Esophagus muscularis mucosa (tissue), 4 donors: ENCODE measurements around the gene RBX1.

Source experiments
- EP300 ChIP-seq: sonication (generic); formaldehyde crosslinking; IDR thresholded peaks from one replicate; pipeline ENCODE4 v1.6.1; 2017; ENCODE audit warnings: antibody characterized with exemption
- POLR2AphosphoS5 ChIP-seq, 2 donors: sonication (generic); formaldehyde crosslinking; IDR thresholded peaks; one replicate each; pipeline ENCODE4 v1.6.1; 2017; ENCODE audit warnings: antibody characterized with exemption in 2 of 2
- TF ChIP-seq, protein P1 (sequence below), 3 experiments: fragments of 200-600 bp in 2 of 3; fragments of 450-650 bp in 1 of 3; sonication (generic) in 2 of 3; IDR thresholded peaks; one replicate each; pipeline ENCODE4 v1.5.1; 2017 to 2019; ENCODE audit warnings: antibody characterized with exemption in 3 of 3, mild to moderate bottlenecking in 2 of 3, moderate library complexity in 1 of 3

DNA sequence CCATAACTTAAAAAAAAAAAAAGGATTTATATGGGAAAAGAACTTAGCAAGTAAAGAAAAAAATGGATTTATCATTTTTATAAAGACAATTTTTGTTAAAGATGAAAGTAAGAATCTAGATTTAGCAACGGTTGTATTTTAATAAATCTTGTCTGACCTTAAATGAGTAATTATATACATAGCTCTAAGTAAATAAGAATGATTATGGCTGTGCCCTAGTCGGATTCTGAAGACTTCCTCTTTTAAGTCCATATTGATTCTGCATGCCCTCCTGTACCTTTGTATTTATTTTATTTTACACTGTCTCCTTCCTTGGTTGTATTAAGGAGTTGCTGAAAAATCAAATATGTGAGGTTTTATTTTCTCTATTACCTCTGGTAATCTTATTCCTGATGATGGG, 7.1 kb downstream of the RBX1 start:
- TF ChIP-seq, protein P1, sequence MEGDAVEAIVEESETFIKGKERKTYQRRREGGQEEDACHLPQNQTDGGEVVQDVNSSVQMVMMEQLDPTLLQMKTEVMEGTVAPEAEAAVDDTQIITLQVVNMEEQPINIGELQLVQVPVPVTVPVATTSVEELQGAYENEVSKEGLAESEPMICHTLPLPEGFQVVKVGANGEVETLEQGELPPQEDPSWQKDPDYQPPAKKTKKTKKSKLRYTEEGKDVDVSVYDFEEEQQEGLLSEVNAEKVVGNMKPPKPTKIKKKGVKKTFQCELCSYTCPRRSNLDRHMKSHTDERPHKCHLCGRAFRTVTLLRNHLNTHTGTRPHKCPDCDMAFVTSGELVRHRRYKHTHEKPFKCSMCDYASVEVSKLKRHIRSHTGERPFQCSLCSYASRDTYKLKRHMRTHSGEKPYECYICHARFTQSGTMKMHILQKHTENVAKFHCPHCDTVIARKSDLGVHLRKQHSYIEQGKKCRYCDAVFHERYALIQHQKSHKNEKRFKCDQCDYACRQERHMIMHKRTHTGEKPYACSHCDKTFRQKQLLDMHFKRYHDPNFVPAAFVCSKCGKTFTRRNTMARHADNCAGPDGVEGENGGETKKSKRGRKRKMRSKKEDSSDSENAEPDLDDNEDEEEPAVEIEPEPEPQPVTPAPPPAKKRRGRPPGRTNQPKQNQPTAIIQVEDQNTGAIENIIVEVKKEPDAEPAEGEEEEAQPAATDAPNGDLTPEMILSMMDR (IDR thresholded peaks at IDR 0.05) = no peak
- TF ChIP-seq POLR2AphosphoS5 (IDR thresholded peaks at IDR 0.05) (no peak), EP300 (no peak)
